ENCODE measurements around the gene PMEL.

DNA sequence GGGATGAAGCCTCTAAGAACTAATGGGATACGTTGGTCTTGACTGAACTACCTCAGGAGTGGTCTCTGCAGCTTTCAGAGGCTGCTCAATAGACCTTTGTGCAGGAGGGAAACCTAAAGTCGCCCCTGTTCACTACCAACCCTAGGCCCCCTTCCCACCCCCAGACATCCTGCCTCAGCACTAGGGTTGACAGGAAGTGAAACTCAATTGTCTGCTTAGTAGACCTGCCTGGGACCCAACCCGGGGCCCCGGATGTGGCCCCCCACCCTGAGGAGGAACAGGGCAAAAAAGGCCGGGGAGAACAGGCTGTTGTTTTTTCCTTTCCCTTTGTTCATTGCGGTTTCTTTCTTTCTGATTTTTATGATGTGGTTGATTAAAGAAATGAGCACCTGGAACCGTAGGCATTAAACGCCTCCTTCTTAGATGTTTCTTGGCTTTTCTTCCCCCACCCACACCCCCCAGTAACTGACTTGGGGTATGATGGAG, 36.5 kb downstream of the PMEL start:
- TF ChIP-seq, protein P1, sequence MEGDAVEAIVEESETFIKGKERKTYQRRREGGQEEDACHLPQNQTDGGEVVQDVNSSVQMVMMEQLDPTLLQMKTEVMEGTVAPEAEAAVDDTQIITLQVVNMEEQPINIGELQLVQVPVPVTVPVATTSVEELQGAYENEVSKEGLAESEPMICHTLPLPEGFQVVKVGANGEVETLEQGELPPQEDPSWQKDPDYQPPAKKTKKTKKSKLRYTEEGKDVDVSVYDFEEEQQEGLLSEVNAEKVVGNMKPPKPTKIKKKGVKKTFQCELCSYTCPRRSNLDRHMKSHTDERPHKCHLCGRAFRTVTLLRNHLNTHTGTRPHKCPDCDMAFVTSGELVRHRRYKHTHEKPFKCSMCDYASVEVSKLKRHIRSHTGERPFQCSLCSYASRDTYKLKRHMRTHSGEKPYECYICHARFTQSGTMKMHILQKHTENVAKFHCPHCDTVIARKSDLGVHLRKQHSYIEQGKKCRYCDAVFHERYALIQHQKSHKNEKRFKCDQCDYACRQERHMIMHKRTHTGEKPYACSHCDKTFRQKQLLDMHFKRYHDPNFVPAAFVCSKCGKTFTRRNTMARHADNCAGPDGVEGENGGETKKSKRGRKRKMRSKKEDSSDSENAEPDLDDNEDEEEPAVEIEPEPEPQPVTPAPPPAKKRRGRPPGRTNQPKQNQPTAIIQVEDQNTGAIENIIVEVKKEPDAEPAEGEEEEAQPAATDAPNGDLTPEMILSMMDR (IDR thresholded peaks at IDR 0.05; ENCODE audit: poor library complexity): no peak
- no peak for TF ChIP-seq EZH2 (IDR thresholded peaks at IDR 0.05; ENCODE audit: borderline replicate concordance)
- no peak for TF ChIP-seq EZH2phosphoT487 (IDR thresholded peaks at IDR 0.05; ENCODE audit: low read depth, severe bottlenecking, unreplicated experiment)
